Stimulated activated CD4-positive, alpha-beta T cell treated with anti-CD3 and anti-CD28 coated beads, TNF-alpha, amount 100 ng/mL, for 24 hours (primary cell): ENCODE measurements around the gene PHF21B.
"Not testable (repeated sequence)": the region's sequence is repeated elsewhere in the genome, so short reads cannot be mapped to it uniquely, and the experiment has no call there.

ENCODE experiments used
- DNase-seq, 3 experiments: peaks; one replicate each; pipeline ENCODE4 v3.0.0-alpha.2; 2020; ENCODE audit warnings: low read depth in 3 of 3

The PHF21B gene

DNA sequence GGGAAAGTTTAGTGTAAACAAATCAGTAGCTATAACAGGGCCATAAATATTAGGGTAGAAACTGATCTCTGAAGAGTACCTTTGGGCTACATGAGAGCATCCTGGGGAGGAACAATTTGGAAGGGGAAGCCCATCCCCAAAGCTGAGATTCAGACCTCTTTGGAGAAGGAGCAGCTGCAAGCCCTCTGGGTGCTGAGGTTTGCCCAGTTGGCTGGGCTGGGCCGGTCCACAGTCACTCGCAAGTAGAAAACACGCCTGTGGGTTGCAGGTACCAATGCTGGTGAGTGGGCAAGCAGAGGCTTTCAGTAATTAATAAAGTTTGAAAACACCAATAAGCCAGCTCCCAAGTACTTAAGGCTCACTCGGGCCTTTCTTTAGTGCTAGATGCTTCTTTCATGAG, 132.9 kb downstream of the PHF21B start:
- DNase-seq: no peak

GRCh38 chr22:44871782-44872181, 138.0 kb downstream of the PHF21B start:
- no peak for DNase-seq

- DNase-seq: no peak
Observed at GRCh38 chr22:44870021-44870420, 139.8 kb downstream of the PHF21B start.

GRCh38 chr22:44869196-44869595, 140.6 kb downstream of the PHF21B start:
- no peak for DNase-seq

DNA sequence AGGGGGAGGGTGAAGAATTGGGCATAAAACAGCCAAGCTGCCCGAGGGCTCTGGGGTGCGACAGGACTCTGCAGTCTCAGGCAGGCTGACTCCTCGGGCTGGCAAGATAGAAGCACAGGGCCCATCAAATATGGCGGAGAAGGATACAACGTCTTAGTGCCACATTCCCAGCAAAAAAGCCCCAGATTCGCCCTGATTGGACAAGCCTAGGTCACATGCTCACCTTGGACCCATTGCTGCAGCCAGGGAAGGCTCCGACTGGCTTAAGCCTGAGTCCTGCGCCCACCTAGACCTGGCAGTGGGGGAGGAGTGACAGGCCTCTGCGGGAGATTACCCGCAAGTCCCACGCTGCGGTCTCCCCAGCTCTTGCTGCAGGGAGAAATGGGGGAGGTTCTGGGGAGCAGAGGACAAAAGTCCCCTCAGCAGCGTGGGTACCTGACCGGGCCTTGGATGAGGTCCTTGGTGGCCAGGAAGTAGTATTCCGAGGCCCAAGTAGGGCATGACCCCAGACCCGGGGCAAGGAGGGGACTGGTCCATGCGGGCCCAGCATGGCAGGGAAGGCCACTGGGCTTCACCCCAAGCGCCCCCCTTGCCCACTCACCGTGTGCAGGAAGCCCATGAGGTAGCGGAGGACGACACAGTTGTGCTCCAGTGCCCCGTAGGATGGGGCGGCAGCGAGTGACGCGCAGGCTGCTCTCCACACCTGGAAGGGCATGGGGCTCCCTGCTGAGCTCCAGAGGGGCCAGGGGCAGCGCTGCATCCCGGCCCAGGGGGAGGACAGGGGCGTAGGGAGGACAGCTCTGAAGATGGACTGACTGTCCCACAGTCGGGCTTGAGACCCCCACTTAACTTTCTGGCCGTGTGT, 144.4 kb downstream of the PHF21B start:
- DNase-seq: no peak

DNA sequence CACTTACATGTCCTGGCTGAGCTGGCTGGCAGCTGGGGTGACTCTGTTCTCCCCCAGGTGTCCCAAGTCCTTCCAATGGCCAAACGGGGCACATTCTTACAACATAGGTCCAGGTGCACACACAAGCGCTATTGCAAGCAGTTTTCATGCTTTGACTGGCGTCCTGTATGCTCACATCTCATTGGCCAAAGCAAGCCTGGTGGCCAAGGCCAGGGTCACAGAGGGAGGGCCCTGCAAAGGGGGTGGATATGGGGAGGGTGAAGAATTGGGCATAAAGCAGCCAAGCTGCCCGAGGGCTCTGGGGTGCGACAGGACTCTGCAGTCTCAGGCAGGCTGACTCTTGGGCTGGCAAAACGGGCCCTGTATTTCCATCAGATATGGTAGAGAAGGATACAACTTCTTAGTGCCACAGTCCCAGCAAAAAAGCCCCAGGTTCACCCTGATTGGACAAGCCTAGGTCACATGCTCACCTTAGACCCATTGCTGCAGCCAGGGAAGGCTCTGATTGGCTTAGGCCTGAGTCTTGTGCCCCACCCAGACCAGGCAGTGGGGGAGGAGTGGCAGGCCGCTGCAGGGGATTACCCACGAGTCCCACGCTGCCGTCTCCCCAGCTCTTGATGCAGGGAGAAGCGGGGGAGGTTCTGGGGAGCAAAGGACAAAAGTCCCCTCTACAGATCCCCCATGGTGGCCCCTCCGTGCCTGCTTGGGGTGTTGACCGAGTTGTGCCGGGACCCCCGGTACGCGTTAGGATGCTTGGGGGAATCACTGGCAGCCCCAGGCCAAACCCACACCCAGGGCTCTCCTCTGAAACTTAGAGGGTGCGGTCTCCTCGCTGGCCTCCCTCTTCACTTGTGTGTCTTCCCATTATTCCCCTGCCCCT, 146.6 kb downstream of the PHF21B start:
- no peak for DNase-seq

DNA sequence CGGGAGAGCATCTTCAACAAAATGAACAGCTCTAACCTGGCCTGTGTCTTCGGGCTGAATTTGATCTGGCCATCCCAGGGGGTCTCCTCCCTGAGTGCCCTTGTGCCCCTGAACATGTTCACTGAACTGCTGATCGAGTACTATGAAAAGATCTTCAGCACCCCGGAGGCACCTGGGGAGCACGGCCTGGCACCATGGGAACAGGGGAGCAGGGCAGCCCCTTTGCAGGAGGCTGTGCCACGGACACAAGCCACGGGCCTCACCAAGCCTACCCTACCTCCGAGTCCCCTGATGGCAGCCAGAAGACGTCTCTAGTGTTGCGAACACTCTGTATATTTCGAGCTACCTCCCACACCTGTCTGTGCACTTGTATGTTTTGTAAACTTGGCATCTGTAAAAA, 147.5 kb downstream of the PHF21B start:
- no peak for DNase-seq

- DNase-seq: no peak
Observed at GRCh38 chr22:44861245-44861644, 148.6 kb downstream of the PHF21B start.

- no peak for DNase-seq
Observed at GRCh38 chr22:44860311-44860710, 149.5 kb downstream of the PHF21B start.

DNA sequence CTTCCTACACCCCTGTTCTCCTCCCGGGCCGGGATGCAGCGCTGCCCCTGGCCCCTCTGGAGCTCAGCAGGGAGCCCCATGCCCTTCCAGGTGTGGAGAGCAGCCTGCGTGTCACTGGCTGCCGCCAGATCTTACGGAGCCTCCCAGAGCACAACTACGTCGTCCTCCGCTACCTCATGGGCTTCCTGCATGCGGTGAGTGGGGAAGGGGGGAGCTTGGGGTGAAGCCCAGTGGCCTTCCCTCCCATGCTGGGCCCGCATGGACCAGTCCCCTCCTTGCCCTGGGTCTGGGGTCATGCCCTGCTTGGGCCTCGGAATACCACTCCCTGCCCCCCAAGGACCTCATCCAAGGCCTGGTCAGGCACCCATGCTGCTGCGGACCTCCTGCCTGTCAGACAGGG, 150.2 kb downstream of the PHF21B start:
- DNase-seq: no peak

DNA sequence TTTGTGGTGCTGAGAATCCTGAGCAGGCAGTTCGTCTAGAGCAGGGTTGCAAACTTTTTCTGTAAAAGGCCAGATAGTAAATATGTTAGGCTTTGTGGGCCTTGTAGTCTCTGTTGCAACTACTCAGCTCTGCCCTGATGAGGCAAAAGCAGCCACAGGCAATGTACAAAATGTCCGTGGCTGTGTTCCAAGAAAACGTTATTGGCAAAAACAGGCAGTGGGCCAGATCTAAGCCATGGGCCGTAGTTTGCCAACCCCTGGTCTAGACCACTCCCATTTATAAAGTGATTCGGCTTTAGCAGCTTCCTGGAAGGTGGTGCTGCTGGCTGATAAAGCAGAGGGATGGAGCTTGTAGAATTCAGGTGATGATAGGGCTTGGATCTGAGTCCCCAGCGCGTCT, 151.0 kb downstream of the PHF21B start:
- DNase-seq: not testable (repeated sequence)

DNA sequence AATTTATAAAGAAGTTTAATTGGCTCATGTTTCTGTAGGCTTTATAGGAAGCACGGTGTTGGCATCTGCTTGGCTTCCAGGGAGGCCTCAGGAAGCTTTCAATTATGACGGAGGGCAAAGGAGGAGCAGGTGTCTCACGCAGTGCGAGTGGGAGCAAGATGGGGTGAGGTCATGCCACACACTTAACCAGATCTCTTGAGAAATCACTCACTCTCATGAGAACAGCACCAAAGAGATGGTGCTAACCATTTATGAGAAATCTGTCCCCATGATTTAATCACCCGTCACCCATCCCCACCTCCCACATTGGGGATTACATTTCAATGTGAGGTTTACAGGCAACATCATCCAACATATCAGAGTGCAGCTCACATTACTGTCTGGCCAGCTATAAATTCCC, 153.9 kb downstream of the PHF21B start:
- peak in 1 of 3 experiments; percentile 6 for DNase-seq

DNA sequence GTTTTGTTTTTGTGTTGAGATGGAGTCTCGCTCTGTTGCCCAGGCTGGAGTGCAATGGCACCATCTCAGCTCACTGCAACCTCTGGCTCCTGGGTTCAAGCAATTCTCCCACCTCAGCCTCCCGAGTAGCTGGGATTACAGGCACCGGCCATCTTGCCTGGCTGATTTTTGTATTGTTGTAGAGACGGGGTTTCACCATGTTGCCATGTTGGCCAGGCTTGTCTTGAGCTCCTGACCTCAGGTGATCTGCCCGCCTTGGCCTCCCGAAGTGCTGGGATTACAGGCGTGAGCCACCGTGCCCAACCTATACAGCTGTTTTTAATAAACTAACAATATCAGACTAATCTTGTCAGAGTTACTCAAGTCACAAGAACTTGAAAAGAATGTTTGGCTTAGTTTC, 155.2 kb downstream of the PHF21B start:
- DNase-seq: not testable (repeated sequence)

GRCh38 chr22:44850946-44851345, 158.9 kb downstream of the PHF21B start:
- no peak for DNase-seq

DNA sequence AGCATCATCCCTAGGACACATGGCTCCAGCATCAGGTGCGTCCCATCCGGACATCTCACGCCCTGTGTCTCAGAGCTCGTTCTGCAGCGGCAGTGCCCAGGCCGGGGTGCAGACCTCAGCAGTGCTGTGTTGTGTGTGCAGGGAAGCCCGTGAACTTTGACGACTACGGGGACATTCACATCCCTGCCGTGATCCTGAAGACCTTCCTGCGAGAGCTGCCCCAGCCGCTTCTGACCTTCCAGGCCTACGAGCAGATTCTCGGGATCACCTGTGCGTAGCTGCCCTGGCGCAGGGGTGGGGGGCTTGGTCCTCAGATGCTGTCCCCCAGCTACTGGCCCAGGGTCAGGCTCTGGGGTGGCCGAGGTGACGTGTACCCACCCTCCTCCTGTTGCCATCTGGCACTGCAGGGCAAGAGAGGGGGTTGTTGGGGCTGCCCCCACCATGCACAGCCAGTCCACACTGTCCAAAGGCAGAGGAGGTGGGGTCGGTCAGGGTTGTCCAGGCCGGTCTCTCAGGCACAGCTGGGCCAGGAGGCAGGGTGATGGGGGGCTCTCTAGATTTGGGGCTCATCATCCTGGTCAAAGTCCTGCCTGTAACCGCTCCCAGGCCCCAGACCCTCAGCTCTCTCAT, 160.9 kb downstream of the PHF21B start:
- DNase-seq: no peak

GRCh38 chr22:44848296-44848741, 161.5 kb downstream of the PHF21B start:
- no peak for DNase-seq

DNA sequence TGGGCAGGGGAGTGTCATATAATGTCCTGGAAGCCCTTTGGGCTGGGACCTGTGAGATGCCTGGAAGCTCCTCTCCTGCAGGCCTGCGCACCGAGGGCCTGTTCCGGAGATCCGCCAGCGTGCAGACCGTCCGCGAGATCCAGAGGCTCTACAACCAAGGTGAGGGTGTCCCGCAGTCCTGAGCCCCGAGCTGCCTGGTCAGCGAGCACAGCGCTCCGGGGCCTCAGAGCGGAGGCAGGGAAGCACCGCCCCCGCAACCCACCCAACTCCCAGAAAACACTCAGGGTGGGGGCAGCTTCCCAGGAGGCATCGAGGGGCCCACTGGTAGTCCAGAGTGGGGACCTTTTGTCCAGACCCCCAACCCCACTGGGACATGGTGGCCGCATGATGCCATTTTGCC, 161.9 kb downstream of the PHF21B start:
- DNase-seq: no peak

GRCh38 chr22:44847380-44847779, 162.4 kb downstream of the PHF21B start:
- no peak for DNase-seq

DNA sequence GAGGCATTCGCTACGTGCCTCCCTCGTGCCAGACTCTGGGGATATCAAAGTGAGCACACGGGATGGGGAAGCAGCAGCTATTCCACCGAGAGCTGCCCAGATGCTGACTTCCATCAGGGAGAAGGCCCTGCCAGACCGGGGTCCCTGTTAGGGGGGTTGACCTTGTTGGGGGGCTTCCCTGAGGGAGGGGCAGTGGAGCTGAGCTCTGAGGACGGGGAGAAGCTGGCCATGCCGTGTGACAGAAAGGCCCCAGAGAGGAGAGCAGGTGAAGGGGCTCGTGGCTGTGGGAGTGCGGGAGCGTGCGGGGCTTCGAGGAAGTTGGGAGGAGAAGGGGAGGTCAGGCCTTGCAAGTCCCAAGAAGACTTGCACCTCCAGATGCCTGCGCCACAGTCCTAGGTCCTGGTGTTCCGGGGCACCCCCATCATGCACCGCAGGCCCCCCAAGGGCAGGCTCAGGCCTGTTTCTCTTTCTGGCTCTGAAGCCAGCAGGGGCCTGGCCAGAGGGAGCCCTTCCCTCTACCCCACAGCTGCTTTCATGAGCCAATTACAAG, 163.0 kb downstream of the PHF21B start:
- no peak for DNase-seq

- DNase-seq: no peak
Observed at GRCh38 chr22:44845796-44846720, 163.7 kb downstream of the PHF21B start.

- no peak for DNase-seq
Observed at GRCh38 chr22:44845191-44845590, 164.6 kb downstream of the PHF21B start.
